ENCODE measurements around the gene CD80.

Gene CD80

GRCh38 chr3:119599558-119600174 lies 40.3 kb upstream of the CD80 start:
- H3F3A ChIP-seq (ENCODE audit: control insufficient read depth, insufficient read depth): no peaks in the 10 kb centered on the region
- H3K27ac ChIP-seq (ENCODE audit: low read depth, low read length): no peak overlapping the region
- no peaks in the 10 kb centered on the region for H3K36me3 ChIP-seq (ENCODE audit: control insufficient read depth, low read length)
- no peaks in the 10 kb centered on the region for H3K9me3 ChIP-seq (ENCODE audit: control insufficient read depth, insufficient read depth, low read length)
- H3K9me2 ChIP-seq (replicated peaks; ENCODE audit: control insufficient read depth, low read length): no peaks in the 10 kb centered on the region
- no peak overlapping the region for H3K4me2 ChIP-seq (ENCODE audit: low read length)
- TF ChIP-seq EZH2phosphoT487 (IDR thresholded peaks at IDR 0.05; ENCODE audit: borderline replicate concordance, low read length) (no peak), CTCF (IDR thresholded peaks at IDR 0.05; ENCODE audit: low read depth, low read length, poor library complexity, severe bottlenecking) (no peak)
- no peaks in the 10 kb centered on the region for H4K20me1 ChIP-seq (ENCODE audit: control insufficient read depth, insufficient read depth, low read depth, low read length)
- 0 out of 2 replicates have a peak, but pooled peaks cover 3% of the 10 kb centered on the region for H3K4me1 ChIP-seq (ENCODE audit: control insufficient read depth, low read length)
- no peaks in the 10 kb centered on the region for H3K27me3 ChIP-seq (ENCODE audit: control insufficient read depth, low read length)
- H3K4me3 ChIP-seq (ENCODE audit: low read length): no peak overlapping the region
- no peaks in the 10 kb centered on the region for H3K79me2 ChIP-seq (ENCODE audit: control insufficient read depth, low read length)

- Histone ChIP-seq H3F3A (ENCODE audit: control insufficient read depth, insufficient read depth) (no peaks in the 10 kb centered on the region), H3K79me2 (ENCODE audit: control insufficient read depth, low read length) (no peaks in the 10 kb centered on the region), H3K9me3 (ENCODE audit: control insufficient read depth, insufficient read depth, low read length) (no peaks in the 10 kb centered on the region), H3K27me3 (ENCODE audit: control insufficient read depth, low read length) (no peaks in the 10 kb centered on the region), H3K4me1 (ENCODE audit: control insufficient read depth, low read length) (0 out of 2 replicates have a peak, but pooled peaks cover 3% of the 10 kb centered on the region), H4K20me1 (ENCODE audit: control insufficient read depth, insufficient read depth, low read depth, low read length) (no peaks in the 10 kb centered on the region), H3K27ac (ENCODE audit: low read depth, low read length) (no peak overlapping the region), H3K4me3 (ENCODE audit: low read length) (no peak overlapping the region), H3K36me3 (ENCODE audit: control insufficient read depth, low read length) (no peaks in the 10 kb centered on the region), H3K9me2 (replicated peaks; ENCODE audit: control insufficient read depth, low read length) (no peaks in the 10 kb centered on the region), H3K4me2 (ENCODE audit: low read length) (no peak overlapping the region)
- no peak for TF ChIP-seq CTCF (IDR thresholded peaks at IDR 0.05; ENCODE audit: low read depth, low read length, poor library complexity, severe bottlenecking)
These were observed 39.1 kb upstream of the CD80 start for GRCh38 chr3:119598410-119599098.

GRCh38 chr3:119597548-119598288 lies 38.3 kb upstream of the CD80 start, which contains the start of gene PLA1A:
Gene PLA1A (plus strand): TSS chr3:119597885. CDS start chr3:119597914, 29 bp downstream.
- Histone ChIP-seq H3K4me3 (ENCODE audit: low read length) (no peak within 1 kb of the TSS), H3F3A (ENCODE audit: control insufficient read depth, insufficient read depth) (no peaks in the 10 kb centered on the region), H3K79me2 (ENCODE audit: control insufficient read depth, low read length) (no peaks in the 10 kb centered on the region), H3K4me1 (ENCODE audit: control insufficient read depth, low read length) (0 out of 2 replicates have a peak, but pooled peaks cover 3% of the 10 kb centered on the region), H4K20me1 (ENCODE audit: control insufficient read depth, insufficient read depth, low read depth, low read length) (no peaks in the 10 kb centered on the region), H3K4me2 (ENCODE audit: low read length) (no peak within 1 kb of the TSS), H3K27me3 (ENCODE audit: control insufficient read depth, low read length) (no peaks in the 10 kb centered on the region), H3K27ac (ENCODE audit: low read depth, low read length) (no peak within 1 kb of the TSS), H3K9me3 (ENCODE audit: control insufficient read depth, insufficient read depth, low read length) (no peaks in the 10 kb centered on the region), H3K9me2 (replicated peaks; ENCODE audit: control insufficient read depth, low read length) (no peaks in the 10 kb centered on the region), H3K36me3 (ENCODE audit: control insufficient read depth, low read length) (no peaks in the 10 kb centered on the region)
- no peak for TF ChIP-seq CTCF (IDR thresholded peaks at IDR 0.05; ENCODE audit: low read depth, low read length, poor library complexity, severe bottlenecking)
- no peak for TF ChIP-seq EZH2phosphoT487 (IDR thresholded peaks at IDR 0.05; ENCODE audit: borderline replicate concordance, low read length)

Data from DOHH2 (cell line).